PFSK-1 (cell line): ENCODE data around the gene FBXL12.
A peak's percentile ranks its signal among the peaks of the same experiment; 100 is the strongest.

Experiments used
- FOXP2 ChIP-seq: optimal IDR thresholded peaks from 2 replicates; pipeline ENCODE3; 2011; ENCODE audit warnings: borderline replicate concordance, control low read depth, inconsistent platforms; ENCODE audit not compliant: insufficient read depth; ENCODE audit errors: extremely low read length, extremely low read depth
- POLR2AphosphoS5 ChIP-seq: IDR thresholded peaks from 2 replicates; pipeline ENCODE4 v1.6.1; 2012; ENCODE audit warnings: low read depth, mild to moderate bottlenecking, control low read depth, low read length, moderate library complexity
- SIN3A ChIP-seq: IDR thresholded peaks from 2 replicates; pipeline ENCODE4 v1.6.1; 2012; ENCODE audit warnings: mild to moderate bottlenecking, low read length, moderate library complexity, borderline replicate concordance; ENCODE audit not compliant: insufficient read depth
- TAF1 ChIP-seq: IDR thresholded peaks from 2 replicates; pipeline ENCODE4 v1.6.1; 2012; ENCODE audit warnings: low read length, control low read depth, borderline replicate concordance; ENCODE audit not compliant: insufficient read depth

DNA sequence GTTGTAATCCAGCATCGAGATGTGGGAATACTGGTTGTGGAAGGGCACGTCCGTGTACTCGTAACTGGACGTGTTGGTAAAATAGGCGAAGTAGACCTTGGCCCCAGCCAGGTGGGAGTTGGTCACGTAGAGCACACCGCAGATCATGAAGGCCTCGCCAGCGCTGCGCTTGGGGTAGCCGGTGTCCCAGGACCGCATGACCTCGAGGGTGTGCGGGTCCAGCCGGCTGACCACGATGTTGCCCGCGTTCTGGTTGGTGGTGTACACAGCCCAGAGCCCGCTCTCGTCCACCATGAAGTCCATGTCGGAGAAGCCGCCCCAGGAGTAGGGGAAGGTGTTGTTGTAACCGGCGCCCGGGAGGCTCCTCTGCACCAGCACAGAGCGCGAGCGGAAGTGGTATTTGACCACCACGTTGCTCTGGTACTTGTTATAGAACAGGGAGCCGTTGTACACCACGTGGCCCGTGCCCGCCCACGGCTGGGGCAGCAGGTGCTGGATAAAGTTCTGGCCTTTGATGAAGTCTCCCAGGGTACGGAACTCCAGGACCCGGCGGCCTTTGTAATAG lies 35.5 kb upstream of the FBXL12 start:
- peak; percentile 25; the same call in 1 of the 2 replicates for TF ChIP-seq POLR2AphosphoS5
- TF ChIP-seq FOXP2 = no peak
- TF ChIP-seq TAF1 = no peak
- TF ChIP-seq SIN3A = no peak
